NCI-H82 treated with DMSO at 0.1 percent for 48 hours (cell line): ENCODE data around the gene SCN10A.

Experiments
- DNase-seq: peaks from one replicate; lab custom pipeline; 2025; ENCODE audit not compliant: unreplicated experiment; lab: John Stamatoyannopoulos, UW

SCN10A gene

GRCh38 chr3:38722781-38723568 is 93.0 kb downstream of the SCN10A start:
- no peak for DNase-seq

GRCh38 chr3:38721207-38721772 is 94.7 kb downstream of the SCN10A start:
- DNase-seq: no peak

- no peak for DNase-seq
Observed at GRCh38 chr3:38720465-38720864, 95.6 kb downstream of the SCN10A start.

DNA sequence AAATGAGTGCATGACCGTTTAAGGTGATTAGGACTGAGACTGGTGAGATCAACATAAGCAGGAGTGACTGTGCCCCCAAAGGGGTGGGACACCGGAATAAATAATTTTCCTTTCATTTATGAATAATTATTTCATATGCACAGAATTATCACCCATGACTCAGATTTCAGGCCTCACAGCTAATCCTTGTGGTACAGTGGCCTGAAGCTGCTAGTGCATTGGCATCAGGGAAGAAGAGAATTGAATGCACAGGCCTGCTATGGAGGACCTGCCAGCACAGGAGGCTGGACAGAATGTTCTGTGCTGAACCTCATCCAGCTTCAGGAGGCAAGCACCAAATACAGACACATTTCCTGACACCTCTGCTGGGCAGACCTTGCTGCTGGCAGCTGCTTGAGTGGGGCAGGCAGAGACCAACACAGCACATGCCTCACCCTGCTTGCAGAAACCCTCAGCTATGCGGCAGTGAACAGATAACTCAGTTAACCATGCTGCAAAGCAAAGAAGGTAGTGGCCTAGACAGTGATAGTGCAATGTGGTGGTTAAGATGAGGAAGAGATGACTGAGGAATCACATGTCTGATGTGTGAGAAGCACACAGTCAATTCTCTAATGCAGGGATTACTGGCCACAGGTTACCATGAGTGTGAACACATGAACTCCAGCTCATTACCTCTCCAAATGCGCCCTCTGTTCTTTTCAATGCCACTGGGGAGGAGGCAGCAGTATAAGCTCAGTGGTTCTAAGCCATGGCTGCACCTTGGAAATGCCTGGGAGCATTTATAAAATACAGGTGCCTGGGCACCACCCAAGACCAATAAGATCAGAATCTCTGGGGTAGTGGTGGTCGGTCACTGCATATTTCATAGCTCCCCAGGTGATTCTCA is 98.4 kb downstream of the SCN10A start:
- no peak for DNase-seq

DNA sequence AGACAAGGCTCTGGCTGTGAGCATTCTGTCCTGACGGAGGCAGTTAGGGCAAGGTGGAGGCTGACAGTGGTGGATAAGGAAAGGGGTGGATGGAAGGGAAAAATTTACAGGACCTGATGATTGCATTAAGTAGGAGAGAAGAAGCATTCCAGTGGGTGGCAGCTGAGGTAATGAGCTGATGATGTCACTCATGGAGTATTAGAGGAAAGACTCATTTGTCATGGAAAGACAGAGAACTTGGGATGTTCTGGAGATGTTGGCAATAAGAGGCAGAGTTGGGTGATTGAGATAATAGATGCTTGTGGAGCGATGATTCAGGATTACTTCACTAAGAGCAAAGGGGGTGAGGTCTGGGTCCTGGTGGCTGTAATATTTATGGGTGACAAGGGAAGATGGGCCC is 102.9 kb downstream of the SCN10A start:
- no peak for DNase-seq

- no peak for DNase-seq
Observed at GRCh38 chr3:38711321-38711720, 104.7 kb downstream of the SCN10A start.

DNA sequence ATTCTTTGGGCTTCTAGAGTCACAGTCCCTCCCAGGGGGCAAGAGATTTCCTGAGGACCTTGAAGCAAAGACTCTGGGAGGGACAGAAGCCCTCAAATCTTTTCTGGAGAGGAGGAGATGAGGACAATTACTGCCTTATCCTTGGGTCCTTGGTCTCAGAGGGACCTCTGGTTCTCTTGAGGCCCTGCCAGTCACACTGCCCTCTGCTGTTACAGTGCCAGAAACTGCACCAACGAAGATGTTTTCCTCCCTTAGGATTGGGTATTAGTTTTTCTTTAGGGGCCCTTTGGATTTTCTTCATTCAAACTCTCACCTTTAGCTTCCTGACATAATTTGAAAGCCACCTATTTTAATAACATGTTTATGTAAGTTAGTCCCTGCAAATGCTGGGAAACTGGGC is 108.3 kb downstream of the SCN10A start:
- DNase-seq: no peak

- no peak for DNase-seq
Observed at GRCh38 chr3:38706961-38707360, 109.1 kb downstream of the SCN10A start.

DNA sequence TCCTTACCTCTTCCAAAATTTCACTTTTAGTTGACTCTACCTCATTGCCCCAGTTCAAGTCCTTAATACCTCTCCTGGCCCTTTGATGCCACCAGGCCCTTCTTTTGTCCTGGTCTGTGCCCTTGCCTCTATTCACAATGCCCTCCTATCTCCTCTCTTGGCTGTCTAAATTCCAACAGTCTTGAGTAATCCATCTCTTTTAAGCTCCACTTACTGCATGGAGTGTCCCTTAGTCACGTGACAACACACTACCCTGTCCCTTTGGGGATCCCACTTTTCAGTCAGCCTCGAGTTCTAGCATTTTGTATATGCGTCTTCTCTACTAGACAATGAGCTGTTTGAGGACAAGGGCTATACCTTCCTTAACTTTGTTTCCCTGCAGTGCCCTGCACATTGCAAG is 113.8 kb downstream of the SCN10A start:
- no peak for DNase-seq

DNA sequence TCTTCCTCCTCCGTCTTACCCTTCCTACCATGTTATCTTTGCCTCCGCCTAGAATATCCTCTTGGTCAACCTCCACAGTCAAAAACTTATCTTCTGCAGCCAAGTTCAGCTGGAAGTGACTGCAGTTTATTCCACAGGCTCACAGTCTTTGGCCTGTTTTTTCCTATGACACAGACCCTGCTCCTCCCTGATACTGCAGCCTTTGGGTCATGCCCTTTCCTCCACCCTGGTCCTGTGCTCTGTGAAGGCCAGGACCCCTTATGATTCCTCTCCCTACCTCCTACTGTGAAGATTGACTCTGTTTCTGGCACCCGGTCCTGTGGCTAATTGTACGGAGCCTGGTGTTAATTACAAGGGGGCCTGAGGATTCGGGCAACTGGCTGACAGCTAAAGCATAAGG is 117.3 kb downstream of the SCN10A start:
- DNase-seq: no peak

- DNase-seq: no peak
Observed at GRCh38 chr3:38698061-38698460, 118.0 kb downstream of the SCN10A start.

DNA sequence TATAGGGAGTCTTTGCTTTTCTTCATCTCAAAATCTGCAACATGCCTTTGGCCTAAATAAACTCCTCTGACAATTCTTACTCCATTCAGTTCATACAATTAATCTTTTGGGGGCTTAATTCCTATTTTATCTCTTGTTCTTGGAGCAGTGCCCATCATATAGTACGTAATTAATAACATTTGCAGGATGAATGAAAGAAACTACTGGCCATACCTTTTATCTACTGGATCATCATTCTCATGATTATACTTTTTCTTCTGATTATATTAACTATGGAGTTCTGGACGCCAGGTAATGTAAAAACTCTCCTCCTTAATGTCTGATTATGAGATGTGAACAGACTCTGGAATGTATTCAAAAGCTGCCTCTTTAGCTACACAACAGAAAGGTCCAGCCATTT is 120.0 kb downstream of the SCN10A start:
- no peak for DNase-seq

DNA sequence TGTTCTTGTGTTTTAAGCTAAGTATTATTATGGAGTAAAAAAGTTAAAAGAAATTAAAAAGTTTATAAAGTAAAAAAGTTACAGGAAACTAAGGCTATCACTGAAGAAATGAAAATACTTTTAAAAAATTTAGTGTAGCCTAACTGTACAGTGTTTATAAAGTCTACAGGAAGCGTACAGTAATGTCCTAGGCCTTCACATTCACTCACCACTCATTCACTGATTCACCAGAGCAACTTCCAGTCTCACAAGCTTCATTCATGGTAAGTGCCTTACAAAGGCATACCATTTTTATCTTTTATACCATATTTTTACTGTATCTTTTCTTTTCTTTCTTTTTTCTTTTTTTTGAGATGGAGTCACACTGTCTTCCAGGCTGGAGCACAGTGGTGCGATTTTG is 125.8 kb downstream of the SCN10A start:
- DNase-seq: no peak

DNA sequence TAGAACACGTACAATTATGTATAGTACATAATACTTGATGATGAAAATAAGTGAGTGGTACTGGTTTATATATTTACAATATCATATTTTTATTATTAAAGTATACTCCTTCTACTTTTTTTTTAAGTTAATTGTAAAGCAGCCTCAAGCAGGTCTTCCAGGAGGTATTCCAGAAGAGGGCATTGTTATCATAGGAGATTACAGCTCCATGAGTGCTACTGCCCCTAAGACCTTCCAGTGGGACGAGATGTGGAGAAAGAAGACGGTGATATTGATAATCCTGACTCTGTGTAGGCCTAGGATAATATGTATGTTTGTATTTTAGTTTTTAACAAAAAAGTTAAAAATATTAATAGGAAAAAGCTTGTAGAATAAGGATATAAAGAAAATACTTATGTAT is 126.2 kb downstream of the SCN10A start:
- DNase-seq: no peak

- DNase-seq: no peak
Observed at GRCh38 chr3:38689346-38689745, 126.7 kb downstream of the SCN10A start.

- DNase-seq: no peak
Observed at GRCh38 chr3:38687321-38687720, 128.7 kb downstream of the SCN10A start.

DNA sequence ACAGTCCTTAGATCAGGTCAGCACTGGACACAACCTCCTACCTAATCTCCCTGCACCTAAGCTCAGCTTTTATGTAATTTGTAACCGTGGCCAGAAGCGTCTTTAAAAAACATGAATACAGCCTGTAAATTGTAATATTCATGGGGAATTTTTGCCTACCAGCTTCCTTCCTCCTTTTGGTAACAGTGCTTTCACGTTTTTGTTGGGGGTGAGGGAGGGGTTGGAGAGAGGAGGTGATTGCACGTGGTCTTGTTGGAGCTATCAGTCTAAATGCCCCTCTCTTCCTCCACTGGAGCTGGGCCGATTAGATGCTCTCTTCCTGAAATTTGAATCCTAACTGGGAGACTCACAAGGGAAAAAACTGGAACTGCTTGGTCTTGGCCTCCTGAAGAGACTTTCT is 131.5 kb downstream of the SCN10A start:
- no peak for DNase-seq

- no peak for DNase-seq
Observed at GRCh38 chr3:38669668-38670067, 146.3 kb downstream of the SCN10A start.

GRCh38 chr3:38662544-38662943 is 153.5 kb downstream of the SCN10A start:
- DNase-seq: peak; percentile 17

GRCh38 chr3:38658841-38659240 is 157.2 kb downstream of the SCN10A start:
- DNase-seq: no peak

DNA sequence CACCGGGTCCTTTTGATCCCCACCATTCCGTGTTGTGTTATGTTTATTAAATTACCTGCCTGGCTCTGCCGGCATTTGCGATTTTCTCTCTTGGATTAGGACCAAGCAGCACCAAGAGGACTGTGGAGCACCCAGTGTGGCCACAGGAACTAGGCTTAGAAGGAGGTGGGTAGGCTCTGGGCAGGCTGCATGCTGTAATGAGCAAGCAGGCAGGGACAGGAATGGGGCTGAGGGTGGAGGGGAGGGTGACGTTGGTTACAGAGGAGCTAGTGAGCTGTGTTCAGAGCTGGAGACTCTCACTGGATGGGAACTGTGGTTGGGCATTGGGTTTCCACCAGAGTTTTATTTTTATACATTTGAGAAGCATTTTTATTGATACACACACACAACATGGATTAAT is 158.6 kb downstream of the SCN10A start:
- DNase-seq: no peak

DNA sequence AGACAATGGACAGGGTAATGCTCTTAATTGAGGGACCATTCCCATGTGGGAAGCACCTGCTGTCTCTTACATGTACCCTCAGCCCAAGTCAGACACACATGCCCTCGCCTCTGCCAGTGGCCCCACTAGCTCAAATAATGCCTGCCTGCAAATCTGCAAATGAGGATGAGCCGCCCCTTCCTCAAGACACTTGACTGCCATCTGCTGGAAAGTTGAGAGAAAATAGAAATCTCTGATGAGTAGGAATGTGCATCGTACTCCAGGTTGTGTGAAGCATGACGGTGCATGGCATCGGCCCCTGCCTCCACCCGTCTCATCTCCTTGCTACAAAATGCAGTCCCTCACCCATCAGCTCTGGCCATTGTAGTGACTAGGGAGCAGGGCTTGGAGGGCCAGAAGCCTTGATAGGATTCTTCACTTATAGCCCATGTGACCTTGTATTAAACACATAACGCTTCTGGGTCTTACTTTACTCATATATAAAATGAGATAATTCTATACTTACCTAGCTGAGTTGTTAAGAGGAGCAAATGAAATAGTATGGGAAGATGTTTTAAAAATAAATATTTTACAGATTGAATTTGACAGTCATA is 160.2 kb downstream of the SCN10A start:
- DNase-seq: peak; percentile 12
